C4-2B (cell line): ENCODE measurements around the gene PDGFRB.

ENCODE experiments used
- ZFX ChIP-seq: fragments of 450-650 bp; IDR thresholded peaks from 2 replicates; pipeline ENCODE4 v1.6.1; 2017
- TF ChIP-seq, protein P1 (sequence below): fragments of 450-650 bp; conservative IDR thresholded peaks from 2 replicates; pipeline ENCODE4 v1.5.1; 2017; ENCODE audit warnings: mild to moderate bottlenecking

DNA sequence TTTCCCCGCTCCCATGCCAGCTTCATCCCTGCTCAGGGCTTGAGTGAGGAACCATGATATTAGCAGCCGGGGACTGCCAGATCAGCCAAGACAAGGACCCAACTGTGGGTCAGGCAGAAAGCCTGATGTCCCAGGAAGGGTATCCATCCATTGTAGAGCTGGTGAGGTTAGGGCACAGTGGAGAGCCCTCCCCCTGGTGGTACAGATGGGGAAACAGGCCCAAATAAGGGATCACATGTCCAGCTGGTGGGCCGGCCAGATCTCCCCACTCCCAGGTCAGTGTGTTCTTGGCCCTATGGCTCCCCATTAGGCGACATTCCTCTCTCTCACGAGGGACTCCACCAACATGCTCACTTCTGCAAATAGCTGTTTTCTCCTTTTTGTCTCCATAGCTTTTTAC lies 19.9 kb upstream of the PDGFRB start:
- TF ChIP-seq, protein P1, sequence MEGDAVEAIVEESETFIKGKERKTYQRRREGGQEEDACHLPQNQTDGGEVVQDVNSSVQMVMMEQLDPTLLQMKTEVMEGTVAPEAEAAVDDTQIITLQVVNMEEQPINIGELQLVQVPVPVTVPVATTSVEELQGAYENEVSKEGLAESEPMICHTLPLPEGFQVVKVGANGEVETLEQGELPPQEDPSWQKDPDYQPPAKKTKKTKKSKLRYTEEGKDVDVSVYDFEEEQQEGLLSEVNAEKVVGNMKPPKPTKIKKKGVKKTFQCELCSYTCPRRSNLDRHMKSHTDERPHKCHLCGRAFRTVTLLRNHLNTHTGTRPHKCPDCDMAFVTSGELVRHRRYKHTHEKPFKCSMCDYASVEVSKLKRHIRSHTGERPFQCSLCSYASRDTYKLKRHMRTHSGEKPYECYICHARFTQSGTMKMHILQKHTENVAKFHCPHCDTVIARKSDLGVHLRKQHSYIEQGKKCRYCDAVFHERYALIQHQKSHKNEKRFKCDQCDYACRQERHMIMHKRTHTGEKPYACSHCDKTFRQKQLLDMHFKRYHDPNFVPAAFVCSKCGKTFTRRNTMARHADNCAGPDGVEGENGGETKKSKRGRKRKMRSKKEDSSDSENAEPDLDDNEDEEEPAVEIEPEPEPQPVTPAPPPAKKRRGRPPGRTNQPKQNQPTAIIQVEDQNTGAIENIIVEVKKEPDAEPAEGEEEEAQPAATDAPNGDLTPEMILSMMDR, result no peak; the same call in 1 of the 2 replicates
- no peak for TF ChIP-seq ZFX
